ENCODE results near the gene NELL1.

DNA sequence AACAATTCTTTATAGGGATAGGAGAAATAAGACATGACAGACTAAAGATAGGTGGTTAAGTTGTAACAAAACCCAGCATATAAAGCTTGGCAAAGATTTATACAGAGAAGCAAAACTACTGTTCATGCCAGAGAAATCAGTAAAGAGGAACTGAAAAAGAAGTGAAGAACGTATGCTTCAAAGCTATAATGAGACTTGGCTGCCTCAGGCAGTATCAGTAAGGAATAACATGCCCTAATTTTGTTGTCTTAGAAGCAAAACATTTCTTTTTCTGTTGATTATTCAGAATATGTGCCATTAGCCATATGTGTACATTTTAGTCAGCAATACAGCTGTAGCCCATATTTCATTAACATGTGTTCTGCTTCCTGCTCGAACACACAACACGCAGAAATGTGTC, 403.2 kb downstream of the NELL1 start:
- TF ChIP-seq, protein P1, sequence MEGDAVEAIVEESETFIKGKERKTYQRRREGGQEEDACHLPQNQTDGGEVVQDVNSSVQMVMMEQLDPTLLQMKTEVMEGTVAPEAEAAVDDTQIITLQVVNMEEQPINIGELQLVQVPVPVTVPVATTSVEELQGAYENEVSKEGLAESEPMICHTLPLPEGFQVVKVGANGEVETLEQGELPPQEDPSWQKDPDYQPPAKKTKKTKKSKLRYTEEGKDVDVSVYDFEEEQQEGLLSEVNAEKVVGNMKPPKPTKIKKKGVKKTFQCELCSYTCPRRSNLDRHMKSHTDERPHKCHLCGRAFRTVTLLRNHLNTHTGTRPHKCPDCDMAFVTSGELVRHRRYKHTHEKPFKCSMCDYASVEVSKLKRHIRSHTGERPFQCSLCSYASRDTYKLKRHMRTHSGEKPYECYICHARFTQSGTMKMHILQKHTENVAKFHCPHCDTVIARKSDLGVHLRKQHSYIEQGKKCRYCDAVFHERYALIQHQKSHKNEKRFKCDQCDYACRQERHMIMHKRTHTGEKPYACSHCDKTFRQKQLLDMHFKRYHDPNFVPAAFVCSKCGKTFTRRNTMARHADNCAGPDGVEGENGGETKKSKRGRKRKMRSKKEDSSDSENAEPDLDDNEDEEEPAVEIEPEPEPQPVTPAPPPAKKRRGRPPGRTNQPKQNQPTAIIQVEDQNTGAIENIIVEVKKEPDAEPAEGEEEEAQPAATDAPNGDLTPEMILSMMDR (IDR thresholded peaks at IDR 0.05; ENCODE audit: insufficient read depth, low read depth, low read length): no peak
- no peak for TF ChIP-seq EZH2 (IDR thresholded peaks at IDR 0.05; ENCODE audit: insufficient read depth, low read length)

Measured in astrocyte (in vitro differentiated cells and primary cell).